ENCODE measurements around the gene DISP1.
"Not testable (repeated sequence)": the region's sequence is repeated elsewhere in the genome, so short reads cannot be mapped to it uniquely, and the experiment has no call there.

DISP1 gene

GRCh38 chr1:222845763-222846162 is 30.9 kb downstream of the DISP1 start:
- H3K4me3 ChIP-seq, result no peak overlapping the region
- no peak for DNase-seq (ENCODE audit: low spot score in 2 of 2)
- H3K27me3 ChIP-seq (ENCODE audit: low read depth), result no peaks in the 10 kb centered on the region
- in situ Hi-C loops (cut with MboI; ENCODE audit: low sequenced_read_pairs), result no loop called here
- no peaks in the 10 kb centered on the region for H3K36me3 ChIP-seq (replicated peaks)
- H3K4me1 ChIP-seq, result peaks cover 12% of the 10 kb centered on the region; the same call in 1 of the 2 replicates
- no peaks in the 10 kb centered on the region for H3K9me3 ChIP-seq

- in situ Hi-C loops (cut with MboI; ENCODE audit: low sequenced_read_pairs); H3K27me3 ChIP-seq (ENCODE audit: low read depth); H3K9me3 ChIP-seq; H3K36me3 ChIP-seq (replicated peaks); H3K4me1 ChIP-seq; H3K4me3 ChIP-seq; DNase-seq (ENCODE audit: low spot score in 2 of 2): not testable (repeated sequence)
Measured at GRCh38 chr1:222850550-222850949, 35.7 kb downstream of the DISP1 start.

GRCh38 chr1:222852326-222852725 is 37.5 kb downstream of the DISP1 start:
- no peaks in the 10 kb centered on the region for H3K36me3 ChIP-seq (replicated peaks)
- no peaks in the 10 kb centered on the region for H3K27me3 ChIP-seq (ENCODE audit: low read depth)
- no peaks in the 10 kb centered on the region for H3K9me3 ChIP-seq
- H3K4me1 ChIP-seq, result no peaks in the 10 kb centered on the region
- in situ Hi-C loops (cut with MboI; ENCODE audit: low sequenced_read_pairs), result no loop called here
- H3K4me3 ChIP-seq, result no peak overlapping the region
- DNase-seq (ENCODE audit: low spot score in 2 of 2), result no peak

- no peak for DNase-seq (ENCODE audit: low spot score in 2 of 2)
- in situ Hi-C loops (cut with MboI; ENCODE audit: low sequenced_read_pairs), result no loop called here
Measured at GRCh38 chr1:222861062-222861461, 46.2 kb downstream of the DISP1 start.

More at GRCh38 chr1:222861062-222861461, 46.2 kb downstream of the DISP1 start:
- no peaks in the 10 kb centered on the region for H3K36me3 ChIP-seq (replicated peaks)
- H3K27me3 ChIP-seq (ENCODE audit: low read depth), result peaks cover 3% of the 10 kb centered on the region; the same call in 1 of the 2 replicates
- no peak overlapping the region for H3K4me3 ChIP-seq
- no peaks in the 10 kb centered on the region for H3K9me3 ChIP-seq
- no peaks in the 10 kb centered on the region; the same call in 1 of the 2 replicates for H3K4me1 ChIP-seq
